Measurements from ENCODE around the gene GRK1.

GRCh38 chr13:113669755-113670341, 2.8 kb downstream of the GRK1 start:
- no peak for TF ChIP-seq CTCF (IDR thresholded peaks at IDR 0.05)
- no peak for TF ChIP-seq ZFX (IDR thresholded peaks at IDR 0.05; ENCODE audit: borderline replicate concordance)

All from 22Rv1 (cell line).